GM23338 (cell line): ENCODE results near the gene MTHFS.

Experiments used
- CREB1 ChIP-seq: fragments of 250-450 bp; sonication (Bioruptor Pico); IDR thresholded peaks from 2 replicates; pipeline ENCODE4 v1.5.0; 2020; ENCODE audit warnings: low read depth, mild to moderate bottlenecking, moderate library complexity
- CTCF ChIP-seq, 2 experiments: fragments of 200-600 bp in 1 of 2; sonication (generic) in 1 of 2; conservative IDR thresholded peaks; 2 replicates each; pipeline versions ENCODE4 v1.5.1 to v1.6.1; 2016 to 2017; ENCODE audit warnings: antibody characterized with exemption in 2 of 2, low read depth in 2 of 2, mild to moderate bottlenecking in 2 of 2, moderate library complexity in 1 of 2
- EZH2 ChIP-seq: fragments of 200-600 bp; sonication (generic); IDR thresholded peaks from one replicate; pipeline ENCODE4 v1.8.0; 2017; ENCODE audit warnings: antibody characterized with exemption, mild to moderate bottlenecking, low read depth; ENCODE audit not compliant: unreplicated experiment
- EZH2phosphoT487 ChIP-seq: fragments of 200-600 bp; sonication (generic); IDR thresholded peaks from one replicate; pipeline ENCODE4 v1.8.1; 2018; ENCODE audit warnings: antibody characterized with exemption; ENCODE audit not compliant: unreplicated experiment
- JUNB ChIP-seq: IDR thresholded peaks from one replicate; pipeline ENCODE4 v1.6.1; 2016; ENCODE audit warnings: antibody characterized with exemption; ENCODE audit not compliant: unreplicated experiment
- POLR2AphosphoS5 ChIP-seq: IDR thresholded peaks from 2 replicates; pipeline ENCODE4 v1.6.1; 2016; ENCODE audit warnings: antibody characterized with exemption, low read depth

- TF ChIP-seq CTCF (conservative IDR thresholded peaks at IDR 0.05; ENCODE audit: low read depth in 2 of 2) (no peak), EZH2phosphoT487 (no peak), POLR2AphosphoS5 (no peak), EZH2 (no peak), CREB1 (no peak), JUNB (no peak)
These were observed 59.0 kb downstream of the MTHFS start for GRCh38 chr15:79837846-79838245.
